Neuronal stem cell (in vitro differentiated cells): ENCODE results near the gene CNN2.
A peak's percentile ranks its signal among the peaks of the same experiment; 100 is the strongest.

Source experiments
- DNase-seq: peaks from one replicate; pipeline ENCODE4 v3.0.0-alpha.2; 2013; ENCODE audit warnings: low spot score
- H2AFZ ChIP-seq: one replicate; pipeline ENCODE4 v1.6.1; 2013; ENCODE audit warnings: mild to moderate bottlenecking, low read length, inconsistent platforms
- H2AK5ac ChIP-seq: 2 replicates; pipeline ENCODE4 v1.6.1; 2013; ENCODE audit warnings: low read depth, mild to moderate bottlenecking, inconsistent platforms, low read length, moderate library complexity, mixed read lengths
- H2BK120ac ChIP-seq: 2 replicates; pipeline ENCODE4 v1.6.1; 2013; ENCODE audit warnings: low read depth, mild to moderate bottlenecking, inconsistent platforms, low read length, moderate library complexity, mixed read lengths
- H2BK12ac ChIP-seq: one replicate; pipeline ENCODE4 v1.6.1; 2013; ENCODE audit warnings: low read length, inconsistent platforms
- H2BK15ac ChIP-seq: 2 replicates; pipeline ENCODE4 v1.6.1; 2013; ENCODE audit warnings: mild to moderate bottlenecking, low read length, inconsistent platforms, mixed read lengths
- H2BK5ac ChIP-seq: one replicate; pipeline ENCODE4 v1.6.1; 2013; ENCODE audit warnings: inconsistent platforms, mild to moderate bottlenecking, low read length, moderate library complexity
- H3K14ac ChIP-seq: one replicate; pipeline ENCODE4 v1.6.1; 2013; ENCODE audit warnings: low read length, inconsistent platforms
- H3K18ac ChIP-seq: 2 replicates; pipeline ENCODE4 v1.6.1; 2013; ENCODE audit warnings: low read length, inconsistent platforms
- H3K23ac ChIP-seq: 2 replicates; pipeline ENCODE4 v1.6.1; 2013; ENCODE audit warnings: low read depth, mild to moderate bottlenecking, mixed read lengths, low read length, inconsistent platforms; ENCODE audit not compliant: poor library complexity
- H3K27ac ChIP-seq: replicated peaks from 3 replicates; pipeline ENCODE4 v1.5.1; 2013; ENCODE audit warnings: low read length, inconsistent platforms
- H3K27me3 ChIP-seq, 3 experiments: 2 replicates each; pipeline ENCODE4 v1.6.1; 2013; ENCODE audit warnings: low read length in 3 of 3, mild to moderate bottlenecking in 2 of 3, inconsistent platforms in 1 of 3, low read depth in 1 of 3, mixed read lengths in 1 of 3, moderate library complexity in 1 of 3; ENCODE audit not compliant: control insufficient read depth in 3 of 3, insufficient read depth in 3 of 3
- H3K36me3 ChIP-seq, 2 donors: replicated peaks in 1 of 2; 2 replicates each; pipeline ENCODE4 v1.6.1; 2013; ENCODE audit warnings: low read length in 2 of 2; ENCODE audit not compliant: control insufficient read depth in 2 of 2, insufficient read depth in 2 of 2
- H3K4ac ChIP-seq: 2 replicates; pipeline ENCODE4 v1.6.1; 2013; ENCODE audit warnings: inconsistent platforms, mild to moderate bottlenecking, low read length, moderate library complexity
- H3K4me1 ChIP-seq, 2 donors: 1 replicate in 1 of 2; 2 replicates in 1 of 2; pipeline ENCODE4 v1.6.1; 2013; ENCODE audit warnings: low read length in 2 of 2, low read depth in 1 of 2; ENCODE audit not compliant: control insufficient read depth in 2 of 2, insufficient read depth in 1 of 2
- H3K4me2 ChIP-seq: one replicate; pipeline ENCODE4 v1.6.1; 2013; ENCODE audit warnings: mild to moderate bottlenecking, low read length, inconsistent platforms; ENCODE audit not compliant: insufficient read depth, poor library complexity, severe bottlenecking
- H3K4me3 ChIP-seq, 2 donors: 2 replicates each; pipeline ENCODE4 v1.5.1; 2013; ENCODE audit warnings: low read length in 2 of 2, mild to moderate bottlenecking in 2 of 2, inconsistent platforms in 1 of 2, moderate library complexity in 1 of 2
- H3K79me1 ChIP-seq: one replicate; pipeline ENCODE4 v1.6.1; 2013; ENCODE audit warnings: low read depth, mild to moderate bottlenecking, inconsistent platforms, low read length, moderate library complexity
- H3K9ac ChIP-seq: one replicate; pipeline ENCODE4 v1.6.1; 2013; ENCODE audit warnings: mild to moderate bottlenecking, low read depth, low read length, inconsistent platforms; ENCODE audit not compliant: poor library complexity
- H3K9me3 ChIP-seq, 2 donors: replicated peaks in 1 of 2; 2 replicates each; pipeline versions ENCODE3 to v1.6.1; 2013; ENCODE audit warnings: low read length in 2 of 2, mild to moderate bottlenecking in 2 of 2, inconsistent platforms in 1 of 2, low read depth in 1 of 2, mixed read lengths in 1 of 2, moderate library complexity in 1 of 2; ENCODE audit not compliant: control insufficient read depth in 2 of 2, insufficient read depth in 1 of 2
- H4K8ac ChIP-seq: one replicate; pipeline ENCODE4 v1.6.1; 2013; ENCODE audit warnings: low read depth, mild to moderate bottlenecking, inconsistent platforms, low read length, moderate library complexity
- H4K91ac ChIP-seq: one replicate; pipeline ENCODE4 v1.6.1; 2013; ENCODE audit warnings: low read length, low read depth, mild to moderate bottlenecking, inconsistent platforms; ENCODE audit not compliant: poor library complexity
- WGBS, 2 donors: extraction: QIAGEN DNeasy Blood & Tissue Kit; methylation state at CpG; one replicate each; pipeline ENCODE4 v1.1.7; 2013; ENCODE audit warnings: missing lambda C conversion rate in 2 of 2, mixed read lengths in 1 of 2; ENCODE audit not compliant: insufficient read length in 2 of 2, insufficient replicate concordance in 1 of 2; ENCODE audit errors: extremely low coverage in 2 of 2; 5-methylcytosine and 5-hydroxymethylcytosine counted together

Gene CNN2

GRCh38 chr19:1051791-1052190, 25.4 kb downstream of the CNN2 start:
- H3K18ac ChIP-seq = no peak overlapping the region
- no peak overlapping the region for H3K14ac ChIP-seq
- no peaks in the 10 kb centered on the region for H3K27me3 ChIP-seq
- peaks cover under 1% of the 10 kb centered on the region for H3K79me1 ChIP-seq
- no peak overlapping the region for H2BK120ac ChIP-seq
- no peak overlapping the region for H2BK15ac ChIP-seq
- H3K4me3 ChIP-seq = no peak overlapping the region
- no peak overlapping the region for H3K9ac ChIP-seq
- no peak overlapping the region for H2BK5ac ChIP-seq
- H3K9me3 ChIP-seq = peaks cover 0 to 16% of the 10 kb centered on the region in 2 donors
- peak overlapping the region; percentile 22 for H2BK12ac ChIP-seq
- H3K4me1 ChIP-seq = peaks cover 0 to 2% of the 10 kb centered on the region in 2 donors
- no peak overlapping the region for H4K91ac ChIP-seq
- H3K4ac ChIP-seq = no peak overlapping the region
- no CpG with 5 or more reads among the region's 17 CpGs for WGBS, 2 donors
- H3K4me2 ChIP-seq = no peak overlapping the region
- no peak overlapping the region for H3K27ac ChIP-seq
- no peak overlapping the region for H2AFZ ChIP-seq
- H3K23ac ChIP-seq = no peak overlapping the region
- H4K8ac ChIP-seq = no peak overlapping the region
- no peak overlapping the region for H2AK5ac ChIP-seq
- peaks cover 0 to 2% of the 10 kb centered on the region in 2 donors for H3K36me3 ChIP-seq
- DNase-seq = no peak

- H3K23ac ChIP-seq = no peak overlapping the region
- no CpG with 5 or more reads among the region's 5 CpGs for WGBS, 2 donors
- H2BK15ac ChIP-seq = no peak overlapping the region
These were observed 26.1 kb downstream of the CNN2 start for GRCh38 chr19:1052349-1052975.

DNA sequence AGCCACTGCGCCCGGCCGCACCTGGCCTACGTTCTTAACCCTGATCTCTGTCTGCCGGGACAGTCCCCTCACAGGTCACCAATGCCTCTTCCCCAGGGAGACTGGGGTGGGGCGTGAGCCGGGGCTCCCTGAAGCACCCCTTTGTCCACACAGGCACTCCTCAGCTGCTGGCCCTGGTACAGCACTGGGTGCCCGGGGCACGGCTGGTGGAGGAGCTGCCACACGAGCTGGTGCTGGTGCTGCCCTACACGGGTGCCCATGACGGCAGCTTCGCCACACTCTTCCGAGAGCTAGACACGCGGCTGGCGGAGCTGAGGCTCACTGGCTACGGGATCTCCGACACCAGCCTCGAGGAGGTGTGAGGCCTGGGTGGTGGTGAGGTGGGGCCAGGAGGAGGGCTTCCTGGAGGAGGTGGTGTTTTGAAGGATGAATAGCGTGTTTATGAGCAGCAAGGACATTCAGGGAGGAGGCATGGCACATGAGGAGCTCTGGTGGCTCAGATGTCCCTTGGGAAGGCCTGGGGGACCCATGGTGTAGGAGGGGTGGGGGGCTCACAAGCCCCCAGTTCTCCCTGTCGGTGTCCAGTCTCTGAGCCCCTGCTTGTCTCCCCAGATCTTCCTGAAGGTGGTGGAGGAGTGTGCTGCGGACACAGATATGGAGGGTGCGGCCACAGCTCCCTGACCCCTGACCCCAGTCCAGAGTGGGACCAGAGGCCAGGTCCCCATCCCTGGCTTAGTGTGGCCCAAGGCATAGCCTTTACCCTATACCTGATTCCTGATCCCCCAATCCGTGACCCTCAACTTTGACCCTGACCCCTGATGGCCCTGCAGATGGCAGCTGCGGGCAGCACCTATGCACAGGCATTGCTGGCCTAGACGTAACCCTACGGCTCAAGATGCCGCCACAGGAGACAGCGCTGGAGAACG, 27.0 kb downstream of the CNN2 start:
- H3K4me2 ChIP-seq = no peak overlapping the region
- DNase-seq = no peak
- WGBS, 2 donors = no CpG with 5 or more reads among the region's 31 CpGs
- no peak overlapping the region for H3K23ac ChIP-seq
- no peak overlapping the region for H3K27ac ChIP-seq
- peaks cover 0 to 2% of the 10 kb centered on the region in 2 donors for H3K36me3 ChIP-seq
- no peak overlapping the region for H2AFZ ChIP-seq
- peak overlapping the region; percentile 48 for H4K8ac ChIP-seq
- H2BK15ac ChIP-seq = peak overlapping the region; percentile 26
- no peak overlapping the region for H2BK120ac ChIP-seq
- H3K4me1 ChIP-seq = peaks cover 0 to 2% of the 10 kb centered on the region in 2 donors
- H3K18ac ChIP-seq = peak overlapping the region; percentile 72
- H3K79me1 ChIP-seq = no peaks in the 10 kb centered on the region
- H3K4me3 ChIP-seq = no peak overlapping the region
- peaks cover 0 to 30% of the 10 kb centered on the region in 2 donors for H3K9me3 ChIP-seq
- peak overlapping the region; percentile 68 for H2AK5ac ChIP-seq
- H2BK5ac ChIP-seq = no peak overlapping the region
- no peak overlapping the region for H4K91ac ChIP-seq
- H3K27me3 ChIP-seq = no peaks in the 10 kb centered on the region
- no peak overlapping the region for H3K4ac ChIP-seq
- no peak overlapping the region for H2BK12ac ChIP-seq
- H3K9ac ChIP-seq = no peak overlapping the region
- H3K14ac ChIP-seq = peak overlapping the region; percentile 84

More at GRCh38 chr19:1052349-1052975, 26.1 kb downstream of the CNN2 start:
- Histone ChIP-seq H3K4me3 (no peak overlapping the region), H2AK5ac (no peak overlapping the region), H4K91ac (no peak overlapping the region), H2AFZ (no peak overlapping the region), H2BK12ac (no peak overlapping the region), H3K27ac (no peak overlapping the region), H3K9me3 (peaks cover 0 to 22% of the 10 kb centered on the region in 2 donors), H4K8ac (no peak overlapping the region), H3K14ac (no peak overlapping the region), H3K79me1 (no peaks in the 10 kb centered on the region), H3K18ac (no peak overlapping the region), H3K4ac (no peak overlapping the region), H2BK5ac (no peak overlapping the region), H2BK120ac (no peak overlapping the region), H3K9ac (no peak overlapping the region), H3K4me1 (peaks cover 0 to 2% of the 10 kb centered on the region in 2 donors), H3K27me3 (no peaks in the 10 kb centered on the region), H3K36me3 (peaks cover 0 to 2% of the 10 kb centered on the region in 2 donors), H3K4me2 (no peak overlapping the region)
- no peak for DNase-seq
